HCT116 (cell line): ENCODE results near the gene MCUR1.

ENCODE experiments used
- CEBPB ChIP-seq: IDR thresholded peaks from 2 replicates; pipeline ENCODE4 v1.6.1; 2012; ENCODE audit warnings: low read depth
- CTCF ChIP-seq, 3 experiments: fragments of 200-600 bp in 1 of 3; sonication (generic) in 1 of 3; IDR thresholded peaks in 2 of 3; conservative IDR thresholded peaks in 1 of 3; 2 replicates each; pipeline ENCODE4 v1.5.1; 2012 to 2017; ENCODE audit warnings: low read depth in 2 of 3, low read length in 2 of 3, antibody characterized with exemption in 1 of 3, borderline replicate concordance in 1 of 3, control low read depth in 1 of 3, mild to moderate bottlenecking in 1 of 3, mixed read lengths in 1 of 3, mixed run types in 1 of 3, moderate library complexity in 1 of 3; ENCODE audit not compliant: insufficient read depth in 1 of 3
- EZH2 ChIP-seq: fragments of 200-600 bp; sonication (generic); IDR thresholded peaks from 2 replicates; pipeline ENCODE4 v1.6.1; 2017; ENCODE audit warnings: antibody characterized with exemption, mixed run types
- SIN3A ChIP-seq: IDR thresholded peaks from 2 replicates; pipeline ENCODE4 v1.6.1; 2012; ENCODE audit warnings: low read depth
- SRF ChIP-seq: IDR thresholded peaks from 2 replicates; pipeline ENCODE4 v1.6.1; 2012; ENCODE audit warnings: low read depth

DNA sequence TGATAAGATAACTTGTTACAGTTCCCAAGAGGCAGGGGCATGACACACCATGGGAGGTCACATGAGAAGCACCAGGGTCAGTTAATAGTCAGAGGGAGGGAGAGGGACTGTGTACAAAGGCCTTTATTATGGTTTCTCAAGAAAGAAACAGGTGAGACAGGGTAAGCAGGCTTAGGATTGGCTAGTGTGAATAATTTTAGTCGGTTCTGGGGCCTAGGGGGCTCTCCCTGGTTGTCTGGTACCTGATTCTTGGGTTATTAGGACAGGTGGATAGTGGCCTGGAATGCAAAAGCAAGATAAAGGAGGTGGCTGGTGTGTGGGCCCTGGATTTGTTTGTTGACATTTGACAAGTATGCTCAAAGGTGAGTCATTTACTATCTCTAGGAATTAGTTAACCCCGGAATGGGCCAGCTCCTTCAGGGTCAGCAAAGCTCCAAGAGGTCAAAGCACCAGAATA, 49.4 kb upstream of the MCUR1 start:
- TF ChIP-seq CTCF (IDR thresholded peaks at IDR 0.05 in 2 of 3, conservative IDR thresholded peaks at IDR 0.05 in 1 of 3; ENCODE audit: borderline replicate concordance in 1 of 3, insufficient read depth in 1 of 3, low read depth in 2 of 3, low read length in 2 of 3) (no peak), EZH2 (no peak), SRF (no peak), CEBPB (no peak), SIN3A (no peak)
